ENCODE measurements around the gene PRKCD. TPM values are rescaled to one million over a fixed set of nuclear protein-coding genes. Genes with fewer than 3 reads are reported as not detected.

Gene PRKCD
- total and polyA plus RNA-seq, 2 donors = 5.2 to 23.8 TPM

DNA sequence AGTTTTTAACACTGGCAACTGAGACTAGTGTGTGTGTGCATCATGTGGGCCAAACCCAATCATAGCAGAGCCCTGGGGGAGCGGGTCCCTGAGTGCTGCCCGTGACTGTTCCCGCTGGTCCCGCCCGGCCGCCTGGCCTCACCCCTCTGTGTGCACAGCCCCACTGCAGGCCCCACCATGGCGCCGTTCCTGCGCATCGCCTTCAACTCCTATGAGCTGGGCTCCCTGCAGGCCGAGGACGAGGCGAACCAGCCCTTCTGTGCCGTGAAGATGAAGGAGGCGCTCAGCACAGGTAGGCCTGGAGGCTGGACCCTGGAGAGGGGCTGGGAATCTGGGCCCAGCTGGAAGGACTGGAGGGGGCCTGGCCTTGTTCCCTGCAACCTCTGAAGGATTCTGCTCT lies 17.2 kb downstream of the PRKCD start:
- Histone ChIP-seq H3K36me3 (ENCODE audit: insufficient read depth) (peaks cover 5% of the 10 kb centered on the region), H3K4me3 (ENCODE audit: low read depth, low read length) (no peak overlapping the region), H3K27ac (ENCODE audit: low read depth) (no peak overlapping the region), H3K4me1 (ENCODE audit: insufficient read depth) (no peaks in the 10 kb centered on the region)
- no peak for DNase-seq (ENCODE audit: extremely low spot score)
- WGBS = 96% methylated on average over 15 of the region's 15 CpGs

DNA sequence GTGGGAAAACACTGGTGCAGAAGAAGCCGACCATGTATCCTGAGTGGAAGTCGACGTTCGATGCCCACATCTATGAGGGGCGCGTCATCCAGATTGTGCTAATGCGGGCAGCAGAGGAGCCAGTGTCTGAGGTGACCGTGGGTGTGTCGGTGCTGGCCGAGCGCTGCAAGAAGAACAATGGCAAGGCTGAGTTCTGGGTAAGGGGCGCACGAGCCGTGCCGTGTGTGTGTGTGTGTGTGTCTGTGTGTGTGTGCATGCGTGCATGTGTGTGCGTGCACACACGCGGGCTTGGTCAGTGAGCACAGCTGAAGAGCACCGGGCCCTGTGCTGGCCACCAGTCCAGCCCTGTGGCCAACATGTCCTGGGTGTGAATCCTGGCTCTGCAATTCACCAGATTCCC lies 18.6 kb downstream of the PRKCD start:
- Histone ChIP-seq H3K36me3 (ENCODE audit: insufficient read depth) (peaks cover 5% of the 10 kb centered on the region), H3K4me3 (ENCODE audit: low read depth, low read length) (no peak overlapping the region)
- WGBS = 94% methylated on average over 20 of the region's 20 CpGs

DNA sequence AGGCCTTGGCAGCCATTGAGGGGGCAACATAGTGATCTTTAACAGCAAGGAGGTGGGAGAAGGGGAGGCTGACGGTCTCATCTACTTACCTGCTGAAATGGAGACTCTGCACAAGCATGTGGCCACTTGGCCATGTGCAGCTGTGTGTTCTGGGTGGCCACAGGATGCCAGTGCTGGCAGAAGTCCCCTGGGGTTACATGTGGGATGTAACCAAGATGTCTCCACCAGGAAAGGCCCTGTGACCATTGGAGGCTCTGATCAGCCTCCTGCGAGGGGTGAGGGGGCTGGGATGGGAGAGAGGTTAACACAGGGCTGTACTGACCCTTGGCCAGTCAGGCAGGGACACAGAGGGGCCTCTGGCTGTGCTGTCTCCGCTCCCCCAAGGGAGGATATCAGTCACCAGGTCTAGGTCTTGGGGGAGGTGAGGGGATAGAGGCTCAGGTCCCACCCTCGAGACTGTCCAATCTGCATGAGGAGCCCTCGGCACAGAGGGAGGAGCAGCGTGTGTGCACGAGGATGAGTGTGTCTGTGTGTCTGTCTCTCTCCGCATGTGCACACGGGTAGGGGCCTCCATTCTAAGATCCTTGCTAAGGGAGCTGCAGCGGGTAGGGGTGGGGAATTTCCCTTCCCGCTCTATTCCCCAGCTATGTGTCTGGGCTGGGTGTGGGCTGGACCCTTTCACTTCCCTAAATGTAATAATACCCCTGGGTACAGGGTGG lies 19.5 kb downstream of the PRKCD start:
- no peak overlapping the region for H3K27ac ChIP-seq (ENCODE audit: low read depth)
- H3K4me3 ChIP-seq (ENCODE audit: low read depth, low read length) = no peak overlapping the region
- DNase-seq (ENCODE audit: extremely low spot score) = no peak
- H3K36me3 ChIP-seq (ENCODE audit: insufficient read depth) = peaks cover 8% of the 10 kb centered on the region
- H3K4me1 ChIP-seq (ENCODE audit: insufficient read depth) = no peaks in the 10 kb centered on the region
- WGBS = 87% methylated on average over 11 of the region's 11 CpGs

More for the DNA sequence above, 18.6 kb downstream of the PRKCD start:
- Histone ChIP-seq H3K4me1 (ENCODE audit: insufficient read depth) (no peaks in the 10 kb centered on the region), H3K27ac (ENCODE audit: low read depth) (no peak overlapping the region)
- DNase-seq (ENCODE audit: extremely low spot score) = no peak

DNA sequence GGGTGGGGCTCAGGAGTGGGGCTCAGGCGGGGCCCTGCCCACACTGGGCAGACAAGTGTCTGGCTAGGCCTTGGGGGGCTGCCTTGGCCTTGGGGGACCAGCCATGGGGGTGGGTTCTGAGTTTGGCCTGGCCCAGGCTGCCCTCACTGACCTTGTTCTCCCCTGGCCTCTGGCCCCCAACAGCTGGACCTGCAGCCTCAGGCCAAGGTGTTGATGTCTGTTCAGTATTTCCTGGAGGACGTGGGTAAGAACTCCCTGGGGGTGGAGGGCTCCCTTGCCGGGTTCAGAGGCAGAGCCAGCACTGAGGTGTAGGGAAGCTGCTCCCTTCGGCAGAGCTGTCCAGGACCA lies 20.0 kb downstream of the PRKCD start:
- Histone ChIP-seq H3K4me1 (ENCODE audit: insufficient read depth) (no peaks in the 10 kb centered on the region), H3K36me3 (ENCODE audit: insufficient read depth) (peaks cover 9% of the 10 kb centered on the region), H3K27ac (ENCODE audit: low read depth) (no peak overlapping the region), H3K4me3 (ENCODE audit: low read depth, low read length) (no peak overlapping the region)
- no peak for DNase-seq (ENCODE audit: extremely low spot score)
- WGBS = 74% methylated on average over 4 of the region's 4 CpGs

DNA sequence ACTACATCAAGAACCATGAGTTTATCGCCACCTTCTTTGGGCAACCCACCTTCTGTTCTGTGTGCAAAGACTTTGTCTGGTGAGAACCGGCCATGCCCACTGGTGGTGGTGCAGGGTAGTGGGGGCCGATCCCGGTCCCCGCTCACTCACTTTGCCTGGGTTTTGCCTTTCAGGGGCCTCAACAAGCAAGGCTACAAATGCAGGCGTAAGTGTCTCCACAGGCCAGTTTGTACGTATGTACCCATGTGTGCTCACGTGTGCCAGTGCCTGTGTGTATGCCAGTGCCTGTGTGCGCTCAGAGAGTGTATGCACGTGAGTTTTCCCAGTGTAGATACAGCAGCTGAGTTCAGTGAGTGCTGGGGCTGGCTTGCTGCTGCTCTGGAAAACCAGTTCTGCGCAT lies 20.5 kb downstream of the PRKCD start:
- Histone ChIP-seq H3K27ac (ENCODE audit: low read depth) (no peak overlapping the region), H3K4me3 (ENCODE audit: low read depth, low read length) (no peak overlapping the region), H3K4me1 (ENCODE audit: insufficient read depth) (no peaks in the 10 kb centered on the region), H3K36me3 (ENCODE audit: insufficient read depth) (peaks cover 11% of the 10 kb centered on the region)
- 90% methylated on average over 11 of the region's 11 CpGs for WGBS
- DNase-seq (ENCODE audit: extremely low spot score) = no peak

DNA sequence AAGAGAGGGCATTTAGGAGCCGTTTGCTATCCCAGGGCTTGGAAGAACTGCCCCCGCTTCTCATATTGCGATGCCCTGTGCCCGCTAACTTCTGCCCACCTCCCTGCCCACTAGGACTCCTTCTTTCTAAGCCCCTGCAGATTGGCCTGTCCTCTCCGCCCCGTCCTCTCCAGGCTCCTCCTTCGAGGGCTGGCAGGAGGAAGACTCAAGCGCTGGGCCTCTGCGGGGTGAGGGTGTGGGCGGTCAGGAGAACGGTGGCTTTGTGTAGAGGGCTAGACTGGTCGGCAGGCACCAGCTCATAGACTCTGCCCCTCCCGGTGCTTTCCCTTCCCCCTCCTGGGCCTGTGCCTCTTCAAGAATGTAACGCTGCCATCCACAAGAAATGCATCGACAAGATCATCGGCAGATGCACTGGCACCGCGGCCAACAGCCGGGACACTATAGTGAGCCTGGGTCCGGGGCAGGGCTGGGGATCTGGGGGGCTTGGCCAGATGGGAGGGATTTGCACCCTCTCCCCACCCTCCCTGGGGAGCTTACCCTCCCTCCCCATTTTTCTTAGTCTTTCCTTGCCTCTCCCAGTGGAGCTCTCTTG lies 21.9 kb downstream of the PRKCD start:
- 84% methylated on average over 20 of the region's 20 CpGs for WGBS
- H3K36me3 ChIP-seq (ENCODE audit: insufficient read depth) = peaks cover 11% of the 10 kb centered on the region
- no peak overlapping the region for H3K4me3 ChIP-seq (ENCODE audit: low read depth, low read length)
- no peak for DNase-seq (ENCODE audit: extremely low spot score)
- no peaks in the 10 kb centered on the region for H3K4me1 ChIP-seq (ENCODE audit: insufficient read depth)
- no peak overlapping the region for H3K27ac ChIP-seq (ENCODE audit: low read depth)

DNA sequence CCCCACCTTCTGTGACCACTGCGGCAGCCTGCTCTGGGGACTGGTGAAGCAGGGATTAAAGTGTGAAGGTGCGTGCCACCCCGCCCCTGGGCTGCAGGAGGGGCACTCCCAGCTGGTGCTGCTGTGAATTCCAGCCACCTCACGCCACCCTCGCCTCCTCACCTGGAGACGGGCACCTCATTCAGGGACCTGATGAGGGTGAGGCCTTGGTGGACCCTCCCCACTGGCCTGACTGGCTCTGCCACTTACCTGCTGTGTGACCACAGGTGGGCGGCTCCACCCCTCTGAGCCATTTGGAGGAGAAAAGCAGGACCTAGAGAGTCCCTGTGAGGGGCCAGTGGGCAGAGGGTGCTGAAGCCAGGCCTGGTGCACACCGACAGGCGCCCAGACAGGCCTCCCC lies 22.5 kb downstream of the PRKCD start:
- Histone ChIP-seq H3K36me3 (ENCODE audit: insufficient read depth) (peaks cover 11% of the 10 kb centered on the region), H3K4me3 (ENCODE audit: low read depth, low read length) (no peak overlapping the region), H3K27ac (ENCODE audit: low read depth) (no peak overlapping the region), H3K4me1 (ENCODE audit: insufficient read depth) (no peaks in the 10 kb centered on the region)
- DNase-seq (ENCODE audit: extremely low spot score) = no peak
- WGBS = 95% methylated on average over 9 of the region's 9 CpGs

DNA sequence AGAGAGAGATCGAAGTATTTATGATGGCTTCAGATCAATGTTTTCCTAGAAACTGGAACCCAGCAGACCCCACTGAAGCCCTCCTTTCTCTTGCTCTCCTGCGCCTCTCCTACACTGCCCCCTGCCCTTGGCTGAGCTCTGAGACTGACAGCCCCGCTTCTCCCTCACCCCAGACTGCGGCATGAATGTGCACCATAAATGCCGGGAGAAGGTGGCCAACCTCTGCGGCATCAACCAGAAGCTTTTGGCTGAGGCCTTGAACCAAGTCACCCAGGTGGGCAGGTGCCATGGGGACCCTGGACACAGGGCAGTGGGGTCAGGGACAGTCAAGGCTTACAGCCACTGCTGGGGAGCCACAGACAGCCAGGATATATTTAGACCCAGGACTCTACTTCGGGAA lies 23.7 kb downstream of the PRKCD start:
- peaks cover 15% of the 10 kb centered on the region for H3K36me3 ChIP-seq (ENCODE audit: insufficient read depth)
- WGBS = 91% methylated on average over 7 of the region's 7 CpGs
- no peaks in the 10 kb centered on the region for H3K4me1 ChIP-seq (ENCODE audit: insufficient read depth)
- H3K27ac ChIP-seq (ENCODE audit: low read depth) = no peak overlapping the region
- DNase-seq (ENCODE audit: extremely low spot score) = no peak
- no peak overlapping the region for H3K4me3 ChIP-seq (ENCODE audit: low read depth, low read length)

DNA sequence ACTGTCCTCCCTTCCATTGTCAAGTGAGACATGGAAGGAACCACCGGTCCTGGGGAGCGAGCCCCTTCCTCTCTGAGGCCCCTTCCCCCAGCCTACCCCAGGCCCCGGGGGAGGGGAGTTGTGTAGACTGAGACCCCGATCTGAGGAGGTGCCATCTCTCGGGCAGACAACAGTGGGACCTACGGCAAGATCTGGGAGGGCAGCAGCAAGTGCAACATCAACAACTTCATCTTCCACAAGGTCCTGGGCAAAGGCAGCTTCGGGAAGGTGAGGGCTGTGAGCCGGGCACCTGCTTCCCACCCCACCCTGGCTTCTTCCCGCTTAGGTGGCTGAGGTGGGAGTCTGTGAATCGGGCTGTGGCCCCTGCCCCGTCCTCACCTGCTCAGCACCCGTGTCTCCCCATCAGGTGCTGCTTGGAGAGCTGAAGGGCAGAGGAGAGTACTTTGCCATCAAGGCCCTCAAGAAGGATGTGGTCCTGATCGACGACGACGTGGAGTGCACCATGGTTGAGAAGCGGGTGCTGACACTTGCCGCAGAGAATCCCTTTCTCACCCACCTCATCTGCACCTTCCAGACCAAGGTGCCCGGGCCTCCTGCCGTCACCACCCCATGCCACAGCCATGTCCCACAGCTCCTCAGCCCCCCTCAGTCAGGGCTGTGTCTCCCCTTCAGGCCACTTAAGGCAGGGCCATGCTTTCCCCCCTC lies 24.9 kb downstream of the PRKCD start:
- no peaks in the 10 kb centered on the region for H3K4me1 ChIP-seq (ENCODE audit: insufficient read depth)
- H3K36me3 ChIP-seq (ENCODE audit: insufficient read depth) = peaks cover 18% of the 10 kb centered on the region
- 93% methylated on average over 20 of the region's 20 CpGs for WGBS
- no peak overlapping the region for H3K4me3 ChIP-seq (ENCODE audit: low read depth, low read length)
- DNase-seq (ENCODE audit: extremely low spot score) = no peak
- H3K27ac ChIP-seq (ENCODE audit: low read depth) = no peak overlapping the region

DNA sequence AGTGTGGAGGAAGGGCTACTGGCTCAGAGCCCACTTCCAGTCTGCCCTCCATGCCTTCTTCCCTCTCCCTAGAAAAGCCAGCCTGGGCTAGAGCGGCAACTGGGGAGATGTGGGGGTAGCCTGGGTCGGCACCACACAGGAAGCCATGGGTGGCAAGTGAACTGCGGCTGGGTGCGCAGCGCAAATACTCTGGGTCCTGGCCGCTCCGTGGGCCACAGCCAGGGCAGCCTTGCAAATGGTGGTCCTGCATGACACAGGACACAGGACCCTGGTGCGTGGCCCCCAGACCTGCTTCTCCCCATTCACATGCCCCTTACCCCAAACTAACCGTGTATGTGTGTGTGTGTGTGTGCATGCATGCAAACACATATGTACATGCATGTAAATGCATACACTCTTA lies 25.7 kb downstream of the PRKCD start:
- no peaks in the 10 kb centered on the region for H3K4me1 ChIP-seq (ENCODE audit: insufficient read depth)
- H3K4me3 ChIP-seq (ENCODE audit: low read depth, low read length) = no peak overlapping the region
- no peak for DNase-seq (ENCODE audit: extremely low spot score)
- 95% methylated on average over 9 of the region's 9 CpGs for WGBS
- no peak overlapping the region for H3K27ac ChIP-seq (ENCODE audit: low read depth)
- H3K36me3 ChIP-seq (ENCODE audit: insufficient read depth) = peaks cover 13% of the 10 kb centered on the region

DNA sequence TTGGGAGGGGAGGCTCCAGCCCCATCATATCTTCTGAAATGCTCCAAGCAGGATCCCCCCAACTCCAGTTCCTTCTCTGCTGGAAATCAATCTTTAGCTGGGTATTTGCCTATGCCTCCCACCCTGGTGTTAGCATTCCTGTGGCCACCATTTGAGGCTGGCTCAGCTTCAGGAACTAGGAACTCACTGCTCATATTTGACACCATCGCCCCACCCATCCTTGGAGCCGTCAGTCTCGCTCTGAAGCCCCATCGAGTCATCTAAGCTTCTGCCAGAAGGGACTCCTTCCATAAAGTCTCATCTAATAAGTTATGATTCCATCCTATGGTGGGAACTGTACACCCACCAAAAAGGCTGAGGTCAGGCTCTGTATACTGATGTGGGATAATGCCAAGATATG lies 26.4 kb downstream of the PRKCD start:
- Histone ChIP-seq H3K4me3 (ENCODE audit: low read depth, low read length) (no peak overlapping the region), H3K27ac (ENCODE audit: low read depth) (no peak overlapping the region), H3K36me3 (ENCODE audit: insufficient read depth) (peaks cover 13% of the 10 kb centered on the region), H3K4me1 (ENCODE audit: insufficient read depth) (no peaks in the 10 kb centered on the region)
- no peak for DNase-seq (ENCODE audit: extremely low spot score)
- WGBS = 87% methylated on average over 4 of the region's 4 CpGs

DNA sequence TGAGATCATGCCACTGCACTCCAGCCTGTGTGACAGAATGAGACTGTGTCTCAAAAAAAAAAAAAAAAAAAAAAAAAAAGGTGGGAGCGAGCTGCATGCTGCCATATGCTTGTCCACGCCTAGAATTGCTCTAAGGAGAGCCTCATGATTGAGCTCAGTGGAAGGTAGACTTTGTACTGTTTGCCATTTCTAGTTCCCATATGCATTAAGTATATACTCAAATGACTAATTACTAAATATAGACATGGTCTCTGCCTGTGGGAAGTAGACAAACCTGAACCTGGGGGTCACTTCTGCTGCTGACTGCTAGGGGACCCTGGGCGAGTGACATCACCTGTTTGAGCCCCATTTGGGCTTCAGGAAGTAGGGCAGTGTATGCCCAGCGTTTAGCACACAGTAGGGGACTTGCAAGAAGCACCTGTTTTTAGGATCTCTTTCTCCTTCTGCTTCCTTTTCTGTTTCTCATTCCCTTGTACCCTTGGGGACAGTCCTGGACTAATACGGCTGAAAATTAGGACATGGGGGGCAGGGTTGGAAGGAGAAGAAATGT lies 27.2 kb downstream of the PRKCD start:
- no peak for DNase-seq (ENCODE audit: extremely low spot score)
- Histone ChIP-seq H3K4me3 (ENCODE audit: low read depth, low read length) (no peak overlapping the region), H3K27ac (ENCODE audit: low read depth) (no peak overlapping the region), H3K36me3 (ENCODE audit: insufficient read depth) (peaks cover 13% of the 10 kb centered on the region), H3K4me1 (ENCODE audit: insufficient read depth) (no peaks in the 10 kb centered on the region)
- WGBS = 85% methylated on average over 5 of the region's 5 CpGs

DNA sequence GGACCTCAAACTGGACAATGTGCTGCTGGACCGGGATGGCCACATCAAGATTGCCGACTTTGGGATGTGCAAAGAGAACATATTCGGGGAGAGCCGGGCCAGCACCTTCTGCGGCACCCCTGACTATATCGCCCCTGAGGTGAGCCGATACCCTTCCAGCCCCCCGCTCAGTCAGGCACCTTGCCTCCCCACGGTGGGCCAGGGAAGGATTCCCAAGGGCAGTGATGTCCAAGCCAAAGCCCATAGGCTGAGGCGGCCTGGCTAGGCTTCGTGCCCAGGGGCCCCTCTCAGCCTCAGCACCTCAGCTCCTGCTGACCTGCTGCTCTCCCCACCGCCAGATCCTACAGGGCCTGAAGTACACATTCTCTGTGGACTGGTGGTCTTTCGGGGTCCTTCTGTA lies 27.7 kb downstream of the PRKCD start:
- Histone ChIP-seq H3K36me3 (ENCODE audit: insufficient read depth) (peaks cover 13% of the 10 kb centered on the region), H3K27ac (ENCODE audit: low read depth) (no peak overlapping the region), H3K4me1 (ENCODE audit: insufficient read depth) (no peaks in the 10 kb centered on the region), H3K4me3 (ENCODE audit: low read depth, low read length) (no peak overlapping the region)
- 96% methylated on average over 13 of the region's 13 CpGs for WGBS
- DNase-seq (ENCODE audit: extremely low spot score) = no peak

DNA sequence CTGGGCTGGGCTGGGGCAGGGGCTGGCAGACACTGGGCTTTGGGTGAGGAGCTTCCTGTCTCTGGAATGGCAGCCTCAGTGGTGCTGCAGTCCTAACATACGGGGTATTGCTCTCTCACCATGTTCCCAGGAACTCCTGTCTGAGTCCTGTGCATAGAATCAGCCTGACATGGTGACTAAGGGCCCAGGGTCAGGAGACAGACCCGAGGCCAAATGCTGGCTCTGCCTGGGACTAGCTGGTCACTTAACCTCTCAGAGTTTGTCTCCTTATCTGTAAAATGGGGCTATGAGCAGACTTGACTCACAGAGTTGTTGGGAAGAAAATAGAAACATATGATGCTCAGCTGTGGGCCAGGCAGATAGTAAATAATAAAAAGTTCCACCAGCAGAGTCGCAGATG lies 28.3 kb downstream of the PRKCD start:
- Histone ChIP-seq H3K36me3 (ENCODE audit: insufficient read depth) (peaks cover 13% of the 10 kb centered on the region), H3K4me1 (ENCODE audit: insufficient read depth) (no peaks in the 10 kb centered on the region), H3K4me3 (ENCODE audit: low read depth, low read length) (no peak overlapping the region), H3K27ac (ENCODE audit: low read depth) (no peak overlapping the region)
- DNase-seq (ENCODE audit: extremely low spot score) = no peak
- WGBS = 90% methylated on average over 3 of the region's 3 CpGs

Measured in urinary bladder (tissue), 4 donors.